DMS53 treated with DMSO at 0.1 percent for 48 hours (cell line): ENCODE results near the gene ANKS6.

Experiments used
- DNase-seq: peaks from one replicate; lab custom pipeline; 2025; ENCODE audit not compliant: unreplicated experiment; lab: John Stamatoyannopoulos, UW

ANKS6 gene

GRCh38 chr9:98791608-98792490, 4.5 kb downstream of the ANKS6 start:
- DNase-seq: no peak

- DNase-seq: no peak
Observed at GRCh38 chr9:98790842-98791607, 5.3 kb downstream of the ANKS6 start.

- no peak for DNase-seq
Observed at GRCh38 chr9:98790134-98790841, 6.1 kb downstream of the ANKS6 start.

GRCh38 chr9:98789483-98790133, 6.7 kb downstream of the ANKS6 start:
- DNase-seq: no peak

GRCh38 chr9:98787766-98788335, 8.5 kb downstream of the ANKS6 start:
- no peak for DNase-seq

- DNase-seq: no peak
Observed at GRCh38 chr9:98786750-98787510, 9.4 kb downstream of the ANKS6 start.

GRCh38 chr9:98784831-98785806, 11.2 kb downstream of the ANKS6 start:
- DNase-seq: no peak

- no peak for DNase-seq
Observed at GRCh38 chr9:98783518-98784226, 12.7 kb downstream of the ANKS6 start.

GRCh38 chr9:98781588-98782383, 14.6 kb downstream of the ANKS6 start:
- no peak for DNase-seq

- DNase-seq: no peak
Observed at GRCh38 chr9:98780059-98780749, 16.2 kb downstream of the ANKS6 start.

GRCh38 chr9:98778711-98779530, 17.4 kb downstream of the ANKS6 start:
- peak; percentile 64 for DNase-seq

- no peak for DNase-seq
Observed at GRCh38 chr9:98778251-98778650, 18.1 kb downstream of the ANKS6 start.

- DNase-seq: no peak
Observed at GRCh38 chr9:98777618-98778017, 18.7 kb downstream of the ANKS6 start.

- DNase-seq: no peak
Observed at GRCh38 chr9:98775831-98776441, 20.4 kb downstream of the ANKS6 start.

- DNase-seq: no peak
Observed at GRCh38 chr9:98774746-98775145, 21.6 kb downstream of the ANKS6 start.
